PFSK-1 (cell line): ENCODE data around the gene SLC39A11.

Experiments
- FOXP2 ChIP-seq: optimal IDR thresholded peaks from 2 replicates; pipeline ENCODE3; 2011; ENCODE audit warnings: borderline replicate concordance, control low read depth, inconsistent platforms; ENCODE audit not compliant: insufficient read depth; ENCODE audit errors: extremely low read length, extremely low read depth
- POLR2AphosphoS5 ChIP-seq: IDR thresholded peaks from 2 replicates; pipeline ENCODE4 v1.6.1; 2012; ENCODE audit warnings: low read depth, mild to moderate bottlenecking, control low read depth, low read length, moderate library complexity
- SIN3A ChIP-seq: IDR thresholded peaks from 2 replicates; pipeline ENCODE4 v1.6.1; 2012; ENCODE audit warnings: mild to moderate bottlenecking, low read length, moderate library complexity, borderline replicate concordance; ENCODE audit not compliant: insufficient read depth
- TAF1 ChIP-seq: IDR thresholded peaks from 2 replicates; pipeline ENCODE4 v1.6.1; 2012; ENCODE audit warnings: low read length, control low read depth, borderline replicate concordance; ENCODE audit not compliant: insufficient read depth
- TF ChIP-seq, protein P1 (sequence below), 2 experiments: IDR thresholded peaks; 2 replicates each; pipeline versions ENCODE4 v1.6.1 to v1.8.0; 2011 to 2012; ENCODE audit warnings: low read depth in 2 of 2, low read length in 2 of 2, control low read depth in 1 of 2, inconsistent platforms in 1 of 2, mild to moderate bottlenecking in 1 of 2, moderate library complexity in 1 of 2; ENCODE audit not compliant: insufficient read depth in 1 of 2

Gene SLC39A11

DNA sequence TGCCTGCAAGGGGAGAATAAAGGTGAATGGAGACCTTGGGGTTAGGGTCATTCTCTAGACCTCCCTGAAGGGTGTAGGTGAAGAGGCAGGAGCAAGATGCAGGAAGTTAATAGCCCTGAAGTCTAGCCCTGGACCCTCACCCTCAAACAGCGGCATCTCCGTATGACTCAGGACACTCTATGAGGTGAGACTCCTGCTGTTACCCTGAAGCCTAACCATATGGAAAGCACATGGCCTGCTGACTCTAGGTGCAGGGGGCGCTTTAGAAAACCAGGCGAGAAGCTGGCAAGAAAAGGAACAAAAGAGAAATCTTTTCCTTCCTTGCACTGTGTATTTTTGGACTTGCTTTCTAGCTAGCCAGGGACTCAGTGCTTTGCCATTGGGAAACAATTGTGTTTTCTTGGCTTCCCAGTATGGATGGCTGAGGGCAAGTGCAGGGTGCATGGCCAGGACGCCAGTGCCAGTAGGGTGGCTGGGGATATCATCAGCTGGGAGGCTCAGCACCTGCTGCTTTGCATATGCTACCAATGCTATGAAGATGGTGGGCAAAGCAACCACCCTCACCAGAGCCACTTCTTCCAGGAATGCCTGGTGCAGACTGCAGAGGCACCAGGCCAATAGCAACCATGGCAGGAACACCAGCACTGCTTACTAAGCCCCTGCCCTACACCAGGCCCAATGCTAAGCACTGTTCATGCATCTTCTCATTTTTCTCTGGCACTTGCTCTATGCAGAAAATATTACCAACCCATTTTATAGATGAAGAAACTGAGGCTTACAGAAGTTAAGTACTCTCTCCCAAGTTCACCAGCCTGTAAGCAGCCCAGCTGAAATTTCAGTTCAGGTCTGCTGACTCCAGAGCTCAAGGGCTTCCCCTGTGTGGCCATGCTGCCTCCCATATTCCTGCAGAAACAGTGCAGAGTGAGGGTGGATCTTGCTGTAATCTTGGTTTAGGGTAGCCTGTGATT lies 425.1 kb downstream of the SLC39A11 start:
- TF ChIP-seq TAF1 (no peak), POLR2AphosphoS5 (no peak), SIN3A (no peak), FOXP2 (no peak)
- TF ChIP-seq, protein P1, sequence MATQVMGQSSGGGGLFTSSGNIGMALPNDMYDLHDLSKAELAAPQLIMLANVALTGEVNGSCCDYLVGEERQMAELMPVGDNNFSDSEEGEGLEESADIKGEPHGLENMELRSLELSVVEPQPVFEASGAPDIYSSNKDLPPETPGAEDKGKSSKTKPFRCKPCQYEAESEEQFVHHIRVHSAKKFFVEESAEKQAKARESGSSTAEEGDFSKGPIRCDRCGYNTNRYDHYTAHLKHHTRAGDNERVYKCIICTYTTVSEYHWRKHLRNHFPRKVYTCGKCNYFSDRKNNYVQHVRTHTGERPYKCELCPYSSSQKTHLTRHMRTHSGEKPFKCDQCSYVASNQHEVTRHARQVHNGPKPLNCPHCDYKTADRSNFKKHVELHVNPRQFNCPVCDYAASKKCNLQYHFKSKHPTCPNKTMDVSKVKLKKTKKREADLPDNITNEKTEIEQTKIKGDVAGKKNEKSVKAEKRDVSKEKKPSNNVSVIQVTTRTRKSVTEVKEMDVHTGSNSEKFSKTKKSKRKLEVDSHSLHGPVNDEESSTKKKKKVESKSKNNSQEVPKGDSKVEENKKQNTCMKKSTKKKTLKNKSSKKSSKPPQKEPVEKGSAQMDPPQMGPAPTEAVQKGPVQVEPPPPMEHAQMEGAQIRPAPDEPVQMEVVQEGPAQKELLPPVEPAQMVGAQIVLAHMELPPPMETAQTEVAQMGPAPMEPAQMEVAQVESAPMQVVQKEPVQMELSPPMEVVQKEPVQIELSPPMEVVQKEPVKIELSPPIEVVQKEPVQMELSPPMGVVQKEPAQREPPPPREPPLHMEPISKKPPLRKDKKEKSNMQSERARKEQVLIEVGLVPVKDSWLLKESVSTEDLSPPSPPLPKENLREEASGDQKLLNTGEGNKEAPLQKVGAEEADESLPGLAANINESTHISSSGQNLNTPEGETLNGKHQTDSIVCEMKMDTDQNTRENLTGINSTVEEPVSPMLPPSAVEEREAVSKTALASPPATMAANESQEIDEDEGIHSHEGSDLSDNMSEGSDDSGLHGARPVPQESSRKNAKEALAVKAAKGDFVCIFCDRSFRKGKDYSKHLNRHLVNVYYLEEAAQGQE (IDR thresholded peaks at IDR 0.05; ENCODE audit: insufficient read depth in 1 of 2, low read depth in 2 of 2, low read length in 2 of 2), result no peak

GRCh38 chr17:72665852-72666851 lies 426.3 kb downstream of the SLC39A11 start:
- TF ChIP-seq POLR2AphosphoS5 (no peak), SIN3A (no peak), TAF1 (no peak), FOXP2 (no peak)
- TF ChIP-seq, protein P1 (IDR thresholded peaks at IDR 0.05; ENCODE audit: insufficient read depth in 1 of 2, low read depth in 2 of 2, low read length in 2 of 2), result no peak

DNA sequence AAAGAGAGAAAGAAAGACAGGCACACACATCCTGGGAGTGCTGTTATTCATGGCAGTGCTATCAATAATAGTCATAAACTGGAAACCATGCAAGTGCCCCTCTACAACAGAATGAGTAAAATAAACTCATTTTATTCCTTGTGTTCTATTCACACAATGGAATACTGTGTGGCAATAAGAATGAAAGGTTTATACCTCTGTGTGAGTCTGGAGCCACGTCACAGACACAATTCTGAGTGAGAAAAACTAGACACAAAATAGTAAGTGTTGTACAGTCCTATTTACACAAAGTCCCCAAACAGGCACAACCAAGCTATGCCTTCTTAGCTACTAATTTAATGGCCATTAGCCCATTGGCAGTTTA lies 429.7 kb downstream of the SLC39A11 start:
- TF ChIP-seq TAF1 (no peak), FOXP2 (no peak), POLR2AphosphoS5 (no peak), SIN3A (no peak)
- TF ChIP-seq, protein P1 (IDR thresholded peaks at IDR 0.05; ENCODE audit: insufficient read depth in 1 of 2, low read depth in 2 of 2, low read length in 2 of 2), result no peak

- TF ChIP-seq, protein P1 (IDR thresholded peaks at IDR 0.05; ENCODE audit: insufficient read depth in 1 of 2, low read depth in 2 of 2, low read length in 2 of 2), result no peak
- TF ChIP-seq POLR2AphosphoS5, result no peak
- no peak for TF ChIP-seq FOXP2
- no peak for TF ChIP-seq SIN3A
- TF ChIP-seq TAF1, result no peak
Measured at GRCh38 chr17:72661945-72662826, 430.3 kb downstream of the SLC39A11 start.
